ENCODE measurements around the gene SMCP. TPM values are rescaled to one million over a fixed set of nuclear protein-coding genes. Genes with fewer than 3 reads are reported as not detected.

SMCP gene
- total and polyA plus RNA-seq, 2 experiments from 2014 or later = not detected

DNA sequence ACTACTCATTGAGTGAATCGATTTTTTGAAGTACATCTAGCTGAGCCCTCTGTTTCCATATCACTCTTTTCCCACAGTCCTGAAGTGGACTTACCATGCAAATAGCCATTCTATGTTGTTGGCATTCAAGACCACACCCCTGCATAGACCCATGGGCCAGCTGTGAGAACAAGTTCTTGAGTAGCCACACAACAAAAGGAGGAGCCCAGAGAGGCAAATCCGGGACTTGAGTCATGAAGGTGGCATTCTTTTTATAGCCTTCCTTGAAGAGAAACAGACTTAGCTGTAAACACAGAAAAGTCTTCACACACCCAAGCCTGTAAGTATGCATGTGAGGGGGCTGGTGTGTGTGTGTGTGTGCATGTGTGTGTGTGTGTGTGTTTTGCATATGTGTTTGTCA lies 55.1 kb downstream of the SMCP start:
- Histone ChIP-seq H3K27me3 (no peaks in the 10 kb centered on the region), H3K4me3 (no peak overlapping the region), H3K36me3 (no peaks in the 10 kb centered on the region), H3K9me3 (ENCODE audit: low read depth) (no peaks in the 10 kb centered on the region), H3K4me1 (ENCODE audit: low read depth) (no peaks in the 10 kb centered on the region), H3K27ac (no peak overlapping the region)
- TF ChIP-seq, protein P1, sequence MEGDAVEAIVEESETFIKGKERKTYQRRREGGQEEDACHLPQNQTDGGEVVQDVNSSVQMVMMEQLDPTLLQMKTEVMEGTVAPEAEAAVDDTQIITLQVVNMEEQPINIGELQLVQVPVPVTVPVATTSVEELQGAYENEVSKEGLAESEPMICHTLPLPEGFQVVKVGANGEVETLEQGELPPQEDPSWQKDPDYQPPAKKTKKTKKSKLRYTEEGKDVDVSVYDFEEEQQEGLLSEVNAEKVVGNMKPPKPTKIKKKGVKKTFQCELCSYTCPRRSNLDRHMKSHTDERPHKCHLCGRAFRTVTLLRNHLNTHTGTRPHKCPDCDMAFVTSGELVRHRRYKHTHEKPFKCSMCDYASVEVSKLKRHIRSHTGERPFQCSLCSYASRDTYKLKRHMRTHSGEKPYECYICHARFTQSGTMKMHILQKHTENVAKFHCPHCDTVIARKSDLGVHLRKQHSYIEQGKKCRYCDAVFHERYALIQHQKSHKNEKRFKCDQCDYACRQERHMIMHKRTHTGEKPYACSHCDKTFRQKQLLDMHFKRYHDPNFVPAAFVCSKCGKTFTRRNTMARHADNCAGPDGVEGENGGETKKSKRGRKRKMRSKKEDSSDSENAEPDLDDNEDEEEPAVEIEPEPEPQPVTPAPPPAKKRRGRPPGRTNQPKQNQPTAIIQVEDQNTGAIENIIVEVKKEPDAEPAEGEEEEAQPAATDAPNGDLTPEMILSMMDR (IDR thresholded peaks at IDR 0.05; ENCODE audit: low read depth, low read length) = no peak
- DNase-seq (ENCODE audit: low read depth in 1 of 2, low spot score in 1 of 2) = no peak

Other genes with a start within 250 kb of the SMCP start
- gene LCE2D, start 214.9 kb upstream of the SMCP start, total RNA-seq = not detected in 2 replicates
- not detected in 2 replicates for gene LCE2D, start 214.9 kb upstream of the SMCP start, polyA plus RNA-seq
- not detected in 2 replicates for gene LCE2C, start 203.0 kb upstream of the SMCP start, total RNA-seq
- not detected in 2 replicates for gene LCE2C, start 203.0 kb upstream of the SMCP start, polyA plus RNA-seq
- gene LCE2B, start 192.2 kb upstream of the SMCP start, total RNA-seq = not detected in 2 replicates
- gene LCE2B, start 192.2 kb upstream of the SMCP start, polyA plus RNA-seq = not detected in 2 replicates
- gene LCE2A, start 180.0 kb upstream of the SMCP start, total RNA-seq = not detected in 2 replicates
- gene LCE2A, start 180.0 kb upstream of the SMCP start, polyA plus RNA-seq = not detected in 2 replicates
- not detected in 2 replicates for gene LCE4A, start 170.2 kb upstream of the SMCP start, total RNA-seq
- not detected in 2 replicates for gene LCE4A, start 170.2 kb upstream of the SMCP start, polyA plus RNA-seq
- gene KPRP, start 120.3 kb upstream of the SMCP start, total RNA-seq = not detected in 2 replicates
- not detected in 2 replicates for gene KPRP, start 120.3 kb upstream of the SMCP start, polyA plus RNA-seq
- not detected in 2 replicates for gene LCE1F, start 103.2 kb upstream of the SMCP start, total RNA-seq
- gene LCE1F, start 103.2 kb upstream of the SMCP start, polyA plus RNA-seq = not detected in 2 replicates
- gene LCE1E, start 92.1 kb upstream of the SMCP start, total RNA-seq = not detected in 2 replicates
- not detected in 2 replicates for gene LCE1E, start 92.1 kb upstream of the SMCP start, polyA plus RNA-seq
- gene LCE1D, start 81.6 kb upstream of the SMCP start, total RNA-seq = not detected in 2 replicates
- gene LCE1D, start 81.6 kb upstream of the SMCP start, polyA plus RNA-seq = not detected in 2 replicates
- not detected in 2 replicates for gene LCE1C, start 71.7 kb upstream of the SMCP start, total RNA-seq
- gene LCE1C, start 71.7 kb upstream of the SMCP start, polyA plus RNA-seq = not detected in 2 replicates
- not detected in 2 replicates for gene LCE1B, start 66.4 kb upstream of the SMCP start, total RNA-seq
- not detected in 2 replicates for gene LCE1B, start 66.4 kb upstream of the SMCP start, polyA plus RNA-seq
- not detected in 2 replicates for gene LCE1A, start 50.8 kb upstream of the SMCP start, total RNA-seq
- gene LCE1A, start 50.8 kb upstream of the SMCP start, polyA plus RNA-seq = not detected in 2 replicates
- gene LCE6A, start 35.5 kb upstream of the SMCP start, total RNA-seq = not detected in 2 replicates
- gene LCE6A, start 35.5 kb upstream of the SMCP start, polyA plus RNA-seq = not detected in 2 replicates
- not detected in 2 replicates for gene LCE7A, start 18.3 kb upstream of the SMCP start, total RNA-seq
- gene LCE7A, start 18.3 kb upstream of the SMCP start, polyA plus RNA-seq = not detected in 2 replicates
- not detected in 2 replicates for gene IVL, start 30.2 kb downstream of the SMCP start, total RNA-seq
- gene IVL, start 30.2 kb downstream of the SMCP start, polyA plus RNA-seq = not detected in 2 replicates
- gene SPRR5, start 68.9 kb downstream of the SMCP start, total RNA-seq = not detected in 2 replicates
- not detected in 2 replicates for gene SPRR5, start 68.9 kb downstream of the SMCP start, polyA plus RNA-seq
- not detected in 2 replicates for gene SPRR4, start 92.3 kb downstream of the SMCP start, total RNA-seq
- gene SPRR4, start 92.3 kb downstream of the SMCP start, polyA plus RNA-seq = not detected in 2 replicates
- not detected in 2 replicates for gene SPRR1A, start 105.8 kb downstream of the SMCP start, total RNA-seq
- not detected in 2 replicates for gene SPRR1A, start 105.8 kb downstream of the SMCP start, polyA plus RNA-seq
- not detected in 2 replicates for gene SPRR3, start 123.4 kb downstream of the SMCP start, total RNA-seq
- not detected in 2 replicates for gene SPRR3, start 123.4 kb downstream of the SMCP start, polyA plus RNA-seq
- gene SPRR1B, start 152.9 kb downstream of the SMCP start, total RNA-seq = not detected in 2 replicates
- gene SPRR1B, start 152.9 kb downstream of the SMCP start, polyA plus RNA-seq = not detected in 2 replicates
- not detected in 2 replicates for gene SPRR2D, start 162.8 kb downstream of the SMCP start, total RNA-seq
- not detected in 2 replicates for gene SPRR2D, start 162.8 kb downstream of the SMCP start, polyA plus RNA-seq
- not detected in 2 replicates for gene SPRR2A, start 179.2 kb downstream of the SMCP start, total RNA-seq
- not detected in 2 replicates for gene SPRR2A, start 179.2 kb downstream of the SMCP start, polyA plus RNA-seq
- gene SPRR2B, start 193.3 kb downstream of the SMCP start, total RNA-seq = not detected in 2 replicates
- gene SPRR2B, start 193.3 kb downstream of the SMCP start, polyA plus RNA-seq = not detected in 2 replicates
- not detected in 2 replicates for gene SPRR2E, start 216.2 kb downstream of the SMCP start, total RNA-seq
- gene SPRR2E, start 216.2 kb downstream of the SMCP start, polyA plus RNA-seq = not detected in 2 replicates
- gene SPRR2F, start 235.2 kb downstream of the SMCP start, total RNA-seq = 2.9 and 5.1 TPM in 2 replicates
- 13.9 and 25.7 TPM in 2 replicates for gene SPRR2F, start 235.2 kb downstream of the SMCP start, polyA plus RNA-seq

All from cardiac muscle cell (in vitro differentiated cells and primary cell).